Osteocyte (in vitro differentiated cells): ENCODE results near the gene NUDT16. TPM values are rescaled to one million over a fixed set of nuclear protein-coding genes. Genes with fewer than 3 reads are reported as not detected.
"Not testable (repeated sequence)": the region's sequence is repeated elsewhere in the genome, so short reads cannot be mapped to it uniquely, and the experiment has no call there.

Experiments
- DNase-seq: peaks from one replicate; pipeline ENCODE4 v3.0.0; 2021; ENCODE audit warnings: mixed read lengths; ENCODE audit not compliant: unreplicated experiment; ENCODE audit errors: extremely low spot score
- H3K27ac Mint-ChIP-seq: one replicate; pipeline ENCODE4 v1.8.0; 2021; ENCODE audit warnings: mild to moderate bottlenecking, mixed read lengths; ENCODE audit not compliant: unreplicated experiment
- H3K27me3 Mint-ChIP-seq: one replicate; pipeline ENCODE4 v1.8.0; 2021; ENCODE audit warnings: mixed read lengths; ENCODE audit not compliant: unreplicated experiment
- H3K36me3 Mint-ChIP-seq: one replicate; pipeline ENCODE4 v1.8.0; 2021; ENCODE audit warnings: mixed read lengths; ENCODE audit not compliant: unreplicated experiment
- H3K4me1 Mint-ChIP-seq: one replicate; pipeline ENCODE4 v1.8.0; 2021; ENCODE audit warnings: mixed read lengths; ENCODE audit not compliant: unreplicated experiment
- H3K4me3 Mint-ChIP-seq: one replicate; pipeline ENCODE4 v1.8.0; 2021; ENCODE audit warnings: mild to moderate bottlenecking, moderate library complexity, mixed read lengths; ENCODE audit not compliant: unreplicated experiment
- H3K9me3 Mint-ChIP-seq: one replicate; pipeline ENCODE4 v1.8.0; 2021; ENCODE audit warnings: mixed read lengths; ENCODE audit not compliant: unreplicated experiment
- total RNA-seq: library from RNA; stranded (reverse); gene quantifications from 2 replicates; pipeline ENCODE4 v1.2.1, GENCODE V29; 2021
- TF ChIP-seq, protein P1 (sequence below): fragments of 200-600 bp; sonication (generic); IDR thresholded peaks from 2 replicates; pipeline ENCODE4 v1.5.0; 2021; ENCODE audit warnings: antibody characterized with exemption, mild to moderate bottlenecking, moderate library complexity

Gene NUDT16
- total RNA-seq, 1 donor from 2014 or later: 16.4 TPM

DNA sequence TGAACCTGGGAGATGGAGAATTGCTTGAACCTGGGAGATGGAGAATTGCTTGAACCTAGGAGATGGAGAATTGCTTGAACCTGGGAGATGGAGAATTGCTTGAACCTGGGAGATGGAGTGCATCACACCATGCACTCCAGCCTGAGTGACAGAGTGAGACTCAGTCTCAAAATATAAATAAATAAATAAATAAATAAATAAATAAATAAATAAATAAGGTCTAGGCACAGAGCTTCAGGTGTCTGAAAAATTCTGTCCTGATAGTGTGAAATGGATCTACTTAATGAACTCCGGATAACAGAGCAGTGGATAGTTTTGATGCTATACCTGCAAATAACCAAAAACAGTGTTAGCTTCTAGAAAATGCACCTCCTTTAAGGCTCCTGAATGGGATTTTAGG, 24.3 kb upstream of the NUDT16 start:
- TF ChIP-seq, protein P1, sequence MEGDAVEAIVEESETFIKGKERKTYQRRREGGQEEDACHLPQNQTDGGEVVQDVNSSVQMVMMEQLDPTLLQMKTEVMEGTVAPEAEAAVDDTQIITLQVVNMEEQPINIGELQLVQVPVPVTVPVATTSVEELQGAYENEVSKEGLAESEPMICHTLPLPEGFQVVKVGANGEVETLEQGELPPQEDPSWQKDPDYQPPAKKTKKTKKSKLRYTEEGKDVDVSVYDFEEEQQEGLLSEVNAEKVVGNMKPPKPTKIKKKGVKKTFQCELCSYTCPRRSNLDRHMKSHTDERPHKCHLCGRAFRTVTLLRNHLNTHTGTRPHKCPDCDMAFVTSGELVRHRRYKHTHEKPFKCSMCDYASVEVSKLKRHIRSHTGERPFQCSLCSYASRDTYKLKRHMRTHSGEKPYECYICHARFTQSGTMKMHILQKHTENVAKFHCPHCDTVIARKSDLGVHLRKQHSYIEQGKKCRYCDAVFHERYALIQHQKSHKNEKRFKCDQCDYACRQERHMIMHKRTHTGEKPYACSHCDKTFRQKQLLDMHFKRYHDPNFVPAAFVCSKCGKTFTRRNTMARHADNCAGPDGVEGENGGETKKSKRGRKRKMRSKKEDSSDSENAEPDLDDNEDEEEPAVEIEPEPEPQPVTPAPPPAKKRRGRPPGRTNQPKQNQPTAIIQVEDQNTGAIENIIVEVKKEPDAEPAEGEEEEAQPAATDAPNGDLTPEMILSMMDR: no peak
- no peak for DNase-seq
- Mint-ChIP-seq H3K4me3 (no peak overlapping the region), H3K27me3 (peaks cover 5% of the 10 kb centered on the region), H3K9me3 (no peaks in the 10 kb centered on the region), H3K36me3 (no peaks in the 10 kb centered on the region), H3K27ac (no peak overlapping the region), H3K4me1 (peaks cover 9% of the 10 kb centered on the region)

DNA sequence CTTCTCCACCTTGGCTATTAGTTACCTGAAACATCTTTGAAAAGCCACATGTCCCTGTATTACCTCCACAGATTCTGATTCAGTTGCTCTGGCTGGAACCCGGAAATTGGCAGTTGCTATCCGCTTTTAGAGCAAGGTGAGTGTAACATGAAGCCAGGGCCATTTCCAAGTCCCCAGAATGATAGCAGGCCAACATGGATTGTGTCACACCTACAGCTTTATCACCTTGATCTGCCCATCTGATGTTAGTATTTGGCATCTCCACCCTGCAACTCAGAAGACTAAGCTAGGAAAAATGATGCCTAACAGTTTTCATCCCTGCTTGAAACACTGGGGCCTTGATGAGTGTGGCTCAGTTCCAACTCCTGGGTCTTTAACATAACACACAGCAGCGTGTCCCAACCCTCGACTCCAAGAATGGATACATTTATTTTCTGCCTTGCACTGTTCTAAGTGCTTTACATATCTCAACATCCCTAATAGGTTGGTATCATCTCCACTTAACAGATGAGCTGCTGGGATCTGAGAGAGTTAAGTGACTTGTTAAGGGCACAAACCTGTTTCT, 21.3 kb upstream of the NUDT16 start:
- DNase-seq: no peak
- peaks cover 7% of the 10 kb centered on the region for H3K4me1 Mint-ChIP-seq
- no peak overlapping the region for H3K4me3 Mint-ChIP-seq
- H3K9me3 Mint-ChIP-seq: no peaks in the 10 kb centered on the region
- TF ChIP-seq, protein P1: no peak
- no peaks in the 10 kb centered on the region for H3K36me3 Mint-ChIP-seq
- peaks cover 10% of the 10 kb centered on the region for H3K27me3 Mint-ChIP-seq
- no peak overlapping the region for H3K27ac Mint-ChIP-seq

DNA sequence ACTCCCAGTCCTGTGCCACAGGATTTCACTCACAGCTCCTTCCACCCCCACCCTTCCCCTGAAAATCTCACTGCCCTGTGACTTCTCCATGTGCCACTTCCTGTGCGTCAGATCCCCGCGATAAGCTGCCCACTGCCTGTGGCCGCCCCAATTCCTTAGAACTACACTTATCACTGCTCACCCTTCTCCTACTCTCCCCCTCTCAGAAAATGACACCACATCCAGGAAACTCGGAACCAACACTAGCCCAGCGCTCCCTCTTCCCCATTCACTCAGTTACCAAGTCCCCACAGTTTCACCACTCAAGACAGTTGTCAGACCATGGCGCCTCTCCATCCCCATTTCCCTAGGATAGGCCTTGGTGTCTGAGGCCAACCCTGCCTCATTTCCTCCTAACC, 20.5 kb upstream of the NUDT16 start:
- not testable (repeated sequence) for H3K27ac Mint-ChIP-seq, H3K4me1 Mint-ChIP-seq, H3K4me3 Mint-ChIP-seq, DNase-seq, H3K9me3 Mint-ChIP-seq, H3K36me3 Mint-ChIP-seq
- H3K27me3 Mint-ChIP-seq: peaks cover 13% of the 10 kb centered on the region

DNA sequence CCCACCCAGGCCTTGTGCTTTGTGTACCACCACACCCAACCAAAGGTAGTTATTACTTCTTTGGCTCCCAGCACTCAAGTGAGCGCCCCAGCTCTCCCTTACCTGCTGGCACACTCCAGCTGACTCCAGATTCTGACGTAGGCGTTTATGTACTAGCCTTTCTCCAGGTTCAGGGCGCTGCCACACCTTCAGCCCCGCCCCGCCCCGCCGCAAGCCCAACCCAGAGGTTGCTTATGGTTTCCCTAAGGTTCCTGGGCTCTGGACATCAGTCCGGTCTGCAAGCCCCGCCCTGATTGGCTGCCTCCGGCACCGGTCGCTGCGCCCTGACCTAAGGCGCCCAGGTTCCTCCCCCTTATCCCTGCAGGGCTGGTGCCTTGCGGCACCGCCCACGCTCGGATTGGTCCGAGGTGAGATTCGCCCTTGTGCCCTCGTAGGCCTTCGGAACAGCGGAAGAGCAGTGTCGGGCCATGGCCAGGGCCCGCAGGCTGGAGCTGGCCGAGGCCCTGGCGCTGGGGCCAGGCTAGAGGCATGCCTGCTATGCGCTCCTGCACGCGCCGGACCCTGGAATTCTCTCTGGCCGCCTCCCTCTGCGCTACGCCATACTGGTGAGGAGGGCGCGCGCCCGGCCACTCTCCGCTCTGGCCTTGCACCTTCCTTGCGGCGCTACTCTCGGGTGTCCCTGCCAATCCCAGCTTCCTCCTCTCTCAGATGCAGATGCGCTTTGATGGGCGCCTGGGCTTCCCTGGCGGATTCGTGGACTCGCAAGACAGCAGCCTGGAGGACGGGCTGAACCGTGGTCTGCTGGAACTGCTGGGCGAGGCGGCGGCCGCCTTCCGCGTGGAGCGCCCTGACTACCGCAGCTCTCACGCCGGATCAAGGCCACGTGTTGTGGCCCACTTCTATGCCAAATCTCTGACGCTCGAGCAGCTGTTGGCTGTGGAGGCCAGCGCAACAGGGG, 19.8 kb upstream of the NUDT16 start:
- Mint-ChIP-seq H3K27ac (no peak overlapping the region), H3K36me3 (no peaks in the 10 kb centered on the region), H3K27me3 (peaks cover 11% of the 10 kb centered on the region), H3K9me3 (peaks cover 8% of the 10 kb centered on the region), H3K4me1 (peaks cover 7% of the 10 kb centered on the region), H3K4me3 (peak overlapping the region; percentile 66)
- no peak for DNase-seq
- TF ChIP-seq, protein P1: no peak

DNA sequence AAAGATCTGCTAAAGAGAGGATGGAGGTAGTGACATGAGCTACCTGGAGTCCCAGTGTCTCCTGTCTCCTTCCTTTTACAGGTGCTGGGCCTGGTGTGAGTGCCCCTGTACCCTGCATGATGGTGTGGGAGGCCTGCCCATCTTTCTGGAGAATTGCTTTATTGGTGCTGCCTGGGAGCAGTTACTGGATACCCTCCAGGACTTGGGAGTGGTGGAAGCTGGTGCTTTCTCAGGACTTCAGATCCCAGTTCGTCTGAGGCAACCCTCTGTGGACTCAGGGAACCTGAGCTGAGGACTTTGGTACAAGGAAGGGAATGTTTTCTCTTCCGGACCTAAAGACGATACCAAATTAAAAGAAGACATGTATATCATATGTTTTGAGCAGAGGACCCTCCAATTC, 18.3 kb upstream of the NUDT16 start:
- Mint-ChIP-seq H3K9me3 (peaks cover 8% of the 10 kb centered on the region), H3K4me1 (peaks cover 7% of the 10 kb centered on the region), H3K4me3 (no peak overlapping the region), H3K27me3 (peaks cover 11% of the 10 kb centered on the region), H3K27ac (no peak overlapping the region), H3K36me3 (no peaks in the 10 kb centered on the region)
- TF ChIP-seq, protein P1: no peak
- DNase-seq: no peak
